ENCODE measurements around the gene MFN1. TPM values are rescaled to one million over a fixed set of nuclear protein-coding genes. Genes with fewer than 3 reads are reported as not detected.

Gene MFN1
- total RNA-seq, 1 experiment from 2014 or later = 45.2 TPM

DNA sequence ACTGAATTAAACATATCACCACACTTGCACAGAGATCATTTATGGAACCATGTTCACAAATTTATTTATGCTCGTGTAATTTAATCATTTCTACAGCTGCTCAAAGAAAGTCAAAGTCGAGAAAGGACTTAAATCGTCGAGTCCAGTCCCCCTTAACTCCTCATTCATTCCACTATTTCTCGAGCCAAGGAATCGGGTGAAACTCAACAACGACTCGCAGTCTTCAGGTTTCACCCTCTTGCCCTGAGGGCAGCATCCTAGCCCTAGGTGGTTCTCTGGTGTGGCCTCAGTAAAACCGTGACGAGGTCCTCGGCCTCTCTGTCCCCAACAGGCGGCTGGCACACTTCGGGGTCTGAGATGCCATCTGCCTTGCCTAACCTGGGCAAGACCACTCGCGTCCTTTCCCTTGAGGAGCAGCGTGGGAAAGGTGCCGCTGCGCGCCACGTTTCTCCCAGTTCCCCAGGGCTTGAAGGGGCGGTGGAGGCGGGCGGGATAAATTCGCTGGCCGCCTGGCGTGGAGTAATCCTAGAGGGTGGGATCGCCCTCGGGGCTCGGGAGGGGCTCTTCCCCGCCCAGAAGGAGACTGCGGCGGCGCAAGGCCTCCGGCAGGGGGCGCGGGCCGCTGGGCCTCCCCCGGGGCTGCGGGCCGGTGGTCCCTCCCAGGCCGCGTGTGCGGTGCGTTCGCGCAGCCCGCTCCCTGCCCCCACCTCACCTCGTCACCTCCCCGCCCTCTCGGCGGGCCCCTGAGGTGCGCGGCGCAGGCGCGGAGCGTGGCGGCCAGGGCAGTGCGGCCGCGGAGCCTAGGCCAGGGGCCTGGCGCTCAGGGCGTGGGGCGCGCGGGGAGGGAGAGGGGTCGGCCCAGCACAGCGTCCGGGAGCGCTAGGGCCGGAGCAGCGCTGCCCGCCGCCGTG, 25.0 kb upstream of the MFN1 start, which contains the start of gene ZNF639:
ZNF639 (plus strand) TSS at position 746 of the 911 bp plus-strand sequence. CDS start 5,263 bp downstream, outside the sequence.
- no CpG with 5 or more reads among the region's 75 CpGs for WGBS (ENCODE audit: extremely low coverage, insufficient read length, low lambda C conversion rate)
- Mint-ChIP-seq H3K9me3 (no peaks in the 10 kb centered on the region), H3K27ac (peak within 1 kb of the TSS; percentile 57 to 89 (median 85); a peak in 5 of 7 replicates)

More for the DNA sequence above, 25.0 kb upstream of the MFN1 start, which contains the start of gene ZNF639:
- Mint-ChIP-seq H3K36me3 (ENCODE audit: insufficient read depth in 1 of 3, low read depth in 3 of 3) (peaks cover 4 to 14% (median 12%) of the 10 kb centered on the region in 3 experiments; a peak in 6 of 7 replicates), H3K4me3 (peak within 1 kb of the TSS; percentile 88 to 93), H3K27me3 (ENCODE audit: low read depth) (peaks cover 13% of the 10 kb centered on the region), H3K4me1 (peaks cover 20 to 24% of the 10 kb centered on the region in 2 experiments)
- Histone ChIP-seq H3K4me2 (ENCODE audit: insufficient read depth, insufficient read length, low read length) (peak within 1 kb of the TSS; percentile 76), H3T11ph (ENCODE audit: low read length) (no peak within 1 kb of the TSS), H3K27ac (ENCODE audit: insufficient read length, low read depth, low read length) (no peak within 1 kb of the TSS), H2AK5ac (ENCODE audit: insufficient read length, low read length) (no peak within 1 kb of the TSS), H2AFZ (ENCODE audit: low read length) (peak within 1 kb of the TSS; percentile 2), H3K14ac (ENCODE audit: insufficient read depth, low read length) (peak within 1 kb of the TSS; percentile 98), H3K79me2 (ENCODE audit: insufficient read depth, low read length) (peaks cover 11% of the 10 kb centered on the region; the same call in 1 of the 2 replicates), H3K4ac (ENCODE audit: low read depth, low read length) (no peak within 1 kb of the TSS), H3K56ac (ENCODE audit: insufficient read length, low read depth, low read length) (no peak within 1 kb of the TSS), H4K91ac (ENCODE audit: insufficient read length, low read depth, low read length) (no peak within 1 kb of the TSS), H2BK20ac (ENCODE audit: low read depth, low read length, poor library complexity, severe bottlenecking) (no peak within 1 kb of the TSS), H2BK12ac (ENCODE audit: insufficient read length, low read depth, low read length) (no peak within 1 kb of the TSS), H3K9ac (ENCODE audit: extremely low read depth, insufficient read length, low read length) (peak within 1 kb of the TSS; percentile 87), H3K9me3 (ENCODE audit: control insufficient read depth, low read depth, low read length) (no peaks in the 10 kb centered on the region), H3K23ac (ENCODE audit: insufficient read length, low read depth, low read length) (no peak within 1 kb of the TSS), H4K5ac (ENCODE audit: insufficient read length, low read depth, low read length) (no peak within 1 kb of the TSS), H3K4me1 (ENCODE audit: insufficient read depth, low read length) (no peaks in the 10 kb centered on the region), H2BK15ac (ENCODE audit: low read depth, low read length) (no peak within 1 kb of the TSS), H3K18ac (ENCODE audit: insufficient read length, low read depth, low read length) (peak within 1 kb of the TSS; percentile 78), H3K23me2 (ENCODE audit: insufficient read length, low read depth, low read length, poor library complexity, severe bottlenecking) (peaks cover 5% of the 10 kb centered on the region), H4K20me1 (ENCODE audit: control insufficient read depth, insufficient read depth, insufficient read length) (no peaks in the 10 kb centered on the region), H2BK120ac (ENCODE audit: low read depth, low read length, poor library complexity, severe bottlenecking) (no peak within 1 kb of the TSS), H3K79me1 (ENCODE audit: insufficient read depth, low read depth, low read length, poor library complexity, severe bottlenecking) (no peaks in the 10 kb centered on the region), H3K27me3 (ENCODE audit: insufficient read depth, low read length) (no peaks in the 10 kb centered on the region), H4K8ac (replicated peaks; ENCODE audit: insufficient read length, low read depth, low read length) (no peak within 1 kb of the TSS), H2BK5ac (ENCODE audit: insufficient read length, low read length) (no peak within 1 kb of the TSS)
- DNase-seq = peak; percentile 88
- TF ChIP-seq CTCF (conservative IDR thresholded peaks at IDR 0.05) = peak; percentile 93
